IMR-90 (cell line): Measurements from ENCODE around the gene CLEC16A. TPM values are rescaled to one million over a fixed set of nuclear protein-coding genes. Genes with fewer than 3 reads are reported as not detected.

ENCODE experiments used
- ATAC-seq: fragments of 200-7000 bp; cut with Tn5 transposase; 2 replicates; pipeline ENCODE4 v1.9.1; 2020; ENCODE audit warnings: low read depth, mild to moderate bottlenecking, moderate library complexity
- BruUV-seq: library from RNA; stranded (reverse); fragments of 400-500 nt; replicated peaks from 2 replicates; lab custom pipeline; 2021; lab: Mats Ljungman, UMichigan
- CTCF ChIA-PET: fragments of 300-600 bp; formaldehyde crosslinking; extraction: SDS; loops from one replicate; lab custom pipeline; 2021; ENCODE audit warnings: antibody characterized with exemption; lab: Yijun Ruan, JAX
- POLR2A ChIA-PET: fragments of 300-600 bp; sonication (Branson Sonifier 250); formaldehyde crosslinking; loops from one replicate; lab custom pipeline; 2022; ENCODE audit warnings: antibody characterized with exemption; ENCODE audit not compliant: unreplicated experiment; lab: Charles Lee
- DNase-seq: peaks from one replicate; pipeline ENCODE4 v3.0.0; 2013
- H2AFZ ChIP-seq: replicated peaks from 2 replicates; pipeline ENCODE3; 2013; ENCODE audit warnings: low read length, mild to moderate bottlenecking; ENCODE audit not compliant: poor library complexity
- H2AK5ac ChIP-seq: 2 replicates; pipeline ENCODE4 v1.6.1; 2013; ENCODE audit warnings: low read depth, low read length, inconsistent platforms
- H2AK9ac ChIP-seq: replicated peaks from 2 replicates; pipeline ENCODE3; 2013; ENCODE audit warnings: mild to moderate bottlenecking, low read depth, low read length, moderate library complexity; ENCODE audit not compliant: poor library complexity
- H2BK120ac ChIP-seq: 2 replicates; pipeline ENCODE4 v1.6.1; 2013; ENCODE audit warnings: low read depth, low read length, inconsistent platforms
- H2BK15ac ChIP-seq: 3 replicates; pipeline ENCODE4 v1.6.1; 2013; ENCODE audit warnings: low read depth, low read length, inconsistent platforms
- H2BK20ac ChIP-seq: 2 replicates; pipeline ENCODE4 v1.6.1; 2013; ENCODE audit warnings: low read depth, mild to moderate bottlenecking, inconsistent platforms, low read length, moderate library complexity
- H2BK5ac ChIP-seq: 2 replicates; pipeline ENCODE4 v1.6.1; 2013; ENCODE audit warnings: mild to moderate bottlenecking, low read depth, low read length, inconsistent platforms; ENCODE audit not compliant: poor library complexity, severe bottlenecking
- H3K14ac ChIP-seq: replicated peaks from 2 replicates; pipeline ENCODE4 v1.6.1; 2013; ENCODE audit warnings: low read depth, low read length, inconsistent platforms
- H3K18ac ChIP-seq: 2 replicates; pipeline ENCODE4 v1.6.1; 2013; ENCODE audit warnings: low read depth, low read length, control low read depth
- H3K23ac ChIP-seq: 2 replicates; pipeline ENCODE4 v1.6.1; 2013; ENCODE audit warnings: low read depth, low read length, inconsistent platforms
- H3K27ac ChIP-seq: 2 replicates; pipeline ENCODE4 v1.5.1; 2013; ENCODE audit warnings: mild to moderate bottlenecking, control low read depth, low read length; ENCODE audit not compliant: insufficient read depth
- H3K27me3 ChIP-seq: 2 replicates; pipeline ENCODE4 v1.6.1; 2013; ENCODE audit warnings: low read length; ENCODE audit not compliant: control insufficient read depth, insufficient read depth
- H3K36me3 ChIP-seq: 2 replicates; pipeline ENCODE4 v1.6.1; 2013; ENCODE audit warnings: low read length, mixed read lengths; ENCODE audit not compliant: control insufficient read depth, insufficient read depth
- H3K4ac ChIP-seq: 2 replicates; pipeline ENCODE4 v1.6.1; 2013; ENCODE audit warnings: low read depth, low read length, inconsistent platforms
- H3K4me1 ChIP-seq: 2 replicates; pipeline ENCODE4 v1.6.1; 2013; ENCODE audit warnings: low read length, mixed read lengths; ENCODE audit not compliant: control insufficient read depth, insufficient read depth
- H3K4me2 ChIP-seq: 2 replicates; pipeline ENCODE4 v1.6.1; 2013; ENCODE audit warnings: low read depth, mild to moderate bottlenecking, control low read depth, low read length, moderate library complexity
- H3K4me3 ChIP-seq: 2 replicates; pipeline ENCODE4 v1.5.1; 2013; ENCODE audit warnings: low read depth, mild to moderate bottlenecking, control low read depth, low read length, moderate library complexity; ENCODE audit not compliant: insufficient read depth
- H3K56ac ChIP-seq: 2 replicates; pipeline ENCODE4 v1.6.1; 2013; ENCODE audit warnings: low read length, inconsistent platforms; ENCODE audit not compliant: insufficient read depth; ENCODE audit errors: extremely low read depth
- H3K79me1 ChIP-seq, 2 experiments: 2 replicates each; pipeline ENCODE4 v1.6.1; 2013; ENCODE audit warnings: low read length in 2 of 2, inconsistent platforms in 1 of 2, low read depth in 1 of 2
- H3K9ac ChIP-seq: 2 replicates; pipeline ENCODE4 v1.6.1; 2013; ENCODE audit warnings: low read depth, low read length, control low read depth
- H3K9me1 ChIP-seq: 2 replicates; pipeline ENCODE4 v1.6.1; 2013; ENCODE audit warnings: low read length, inconsistent platforms; ENCODE audit not compliant: insufficient read depth
- H3K9me3 ChIP-seq: 2 replicates; pipeline ENCODE4 v1.6.1; 2013; ENCODE audit warnings: low read length; ENCODE audit not compliant: control insufficient read depth, insufficient read depth
- H4K20me1 ChIP-seq: 2 replicates; pipeline ENCODE4 v1.6.1; 2013; ENCODE audit warnings: low read length, inconsistent platforms; ENCODE audit not compliant: insufficient read depth
- H4K5ac ChIP-seq: 2 replicates; pipeline ENCODE4 v1.6.1; 2013; ENCODE audit warnings: mild to moderate bottlenecking, low read depth, low read length, control low read depth
- H4K8ac ChIP-seq, 2 experiments: 2 replicates each; pipeline ENCODE4 v1.6.1; 2013; ENCODE audit warnings: low read depth in 2 of 2, low read length in 2 of 2, control low read depth in 1 of 2, inconsistent platforms in 1 of 2
- H4K91ac ChIP-seq: 2 replicates; pipeline ENCODE4 v1.6.1; 2013; ENCODE audit warnings: low read depth, low read length, inconsistent platforms; ENCODE audit not compliant: insufficient read depth
- BHLHE40 ChIP-seq: fragments of 150-350 bp; IDR thresholded peaks from 2 replicates; pipeline ENCODE4 v1.6.1; 2016; ENCODE audit warnings: mild to moderate bottlenecking, low read depth, low read length
- CEBPB ChIP-seq: IDR thresholded peaks from 2 replicates; pipeline ENCODE4 v1.6.1; 2012; ENCODE audit warnings: low read depth, low read length, improper control_type of control experiment
- CHD1 ChIP-seq: IDR thresholded peaks from 2 replicates; pipeline ENCODE4 v1.6.1; 2012; ENCODE audit warnings: low read depth, low read length, improper control_type of control experiment
- CTCF ChIP-seq: conservative IDR thresholded peaks from 2 replicates; pipeline ENCODE4 v1.5.1; 2012; ENCODE audit warnings: mild to moderate bottlenecking, low read depth, low read length, improper control_type of control experiment
- FOS ChIP-seq: fragments of 150-350 bp; IDR thresholded peaks from 2 replicates; pipeline ENCODE4 v1.6.1; 2016; ENCODE audit warnings: low read depth, low read length
- MAFK ChIP-seq: IDR thresholded peaks from 2 replicates; pipeline ENCODE4 v1.6.1; 2012; ENCODE audit warnings: low read depth, low read length, improper control_type of control experiment
- MAZ ChIP-seq: IDR thresholded peaks from 2 replicates; pipeline ENCODE4 v1.6.1; 2012; ENCODE audit warnings: low read depth, mild to moderate bottlenecking, low read length, improper control_type of control experiment, moderate library complexity, borderline replicate concordance
- MXI1 ChIP-seq: IDR thresholded peaks from 2 replicates; pipeline ENCODE4 v1.6.1; 2012; ENCODE audit warnings: low read depth, mild to moderate bottlenecking, low read length, moderate library complexity, borderline replicate concordance
- NFE2L2 ChIP-seq: fragments of 150-350 bp; IDR thresholded peaks from 2 replicates; pipeline ENCODE4 v1.6.1; 2016; ENCODE audit warnings: low read depth, mild to moderate bottlenecking, low read length
- RAD21 ChIP-seq: IDR thresholded peaks from 2 replicates; pipeline ENCODE4 v1.6.1; 2012; ENCODE audit warnings: low read length, improper control_type of control experiment
- RCOR1 ChIP-seq: IDR thresholded peaks from 2 replicates; pipeline ENCODE4 v1.6.1; 2012; ENCODE audit warnings: mild to moderate bottlenecking, low read length, improper control_type of control experiment; ENCODE audit not compliant: insufficient replicate concordance
- RFX5 ChIP-seq: IDR thresholded peaks from 2 replicates; pipeline ENCODE4 v1.8.0; 2012; ENCODE audit warnings: low read depth, mild to moderate bottlenecking, low read length, moderate library complexity
- SMC3 ChIP-seq: fragments of 150-350 bp; IDR thresholded peaks from 2 replicates; pipeline ENCODE4 v1.6.1; 2016; ENCODE audit warnings: low read depth, mild to moderate bottlenecking, antibody characterized with exemption, low read length, moderate library complexity
- WGBS, 2 experiments: methylation state at CpG; one replicate each; pipeline versions ENCODE4 v1.1.5 to v1.1.7; 2013; ENCODE audit warnings: missing lambda C conversion rate in 2 of 2; ENCODE audit not compliant: insufficient read length in 1 of 2; ENCODE audit errors: extremely low coverage in 2 of 2; 5-methylcytosine and 5-hydroxymethylcytosine counted together
- dilution Hi-C: fragments of 300-500 bp; cut with HindIII; formaldehyde crosslinking; loops from one replicate; pipeline ENCODE4 v1.14.3; 2018; ENCODE audit warnings: low sequenced_read_pairs; ENCODE audit not compliant: unreplicated experiment
- in situ Hi-C: fragments of 300-500 bp; cut with MboI; formaldehyde crosslinking; loops from 3 replicates; pipeline ENCODE4 v1.14.3; 2019; ENCODE audit warnings: low sequenced_read_pairs, inconsistent platforms, mixed read lengths
- intact Hi-C: fragments of 100-400 bp; cut with micrococcal nuclease; formaldehyde crosslinking; loops from 2 replicates; pipeline ENCODE4 v1.10.0; 2022
- polyA plus RNA-seq, 3 experiments: library from polyadenylated mRNA; depleted of rRNA; stranded (reverse); fragments of >200 nt; gene quantifications; 2 replicates each; pipeline ENCODE4 v1.2.3, GENCODE V29; 2012; ENCODE audit warnings: low replicate concordance in 1 of 3
- total RNA-seq: library from RNA; depleted of rRNA; stranded (reverse); fragments of >200 nt; gene quantifications from 2 replicates; pipeline ENCODE4 v1.2.3, GENCODE V29; 2012
- TF ChIP-seq, protein P1 (sequence below): fragments of 150-350 bp; IDR thresholded peaks from 2 replicates; pipeline ENCODE4 v1.6.1; 2017; ENCODE audit warnings: mild to moderate bottlenecking, antibody characterized with exemption, low read length, low read depth
- TF ChIP-seq, protein P2 (sequence below): fragments of 150-350 bp; IDR thresholded peaks from 2 replicates; pipeline ENCODE4 v1.6.1; 2016; ENCODE audit warnings: low read depth, mild to moderate bottlenecking, low read length, moderate library complexity, borderline replicate concordance

The CLEC16A gene
- total and polyA plus RNA-seq, 2 of the 4 experiments (the other 2 are of a cell fraction), result 15.9 to 16.5 TPM

DNA sequence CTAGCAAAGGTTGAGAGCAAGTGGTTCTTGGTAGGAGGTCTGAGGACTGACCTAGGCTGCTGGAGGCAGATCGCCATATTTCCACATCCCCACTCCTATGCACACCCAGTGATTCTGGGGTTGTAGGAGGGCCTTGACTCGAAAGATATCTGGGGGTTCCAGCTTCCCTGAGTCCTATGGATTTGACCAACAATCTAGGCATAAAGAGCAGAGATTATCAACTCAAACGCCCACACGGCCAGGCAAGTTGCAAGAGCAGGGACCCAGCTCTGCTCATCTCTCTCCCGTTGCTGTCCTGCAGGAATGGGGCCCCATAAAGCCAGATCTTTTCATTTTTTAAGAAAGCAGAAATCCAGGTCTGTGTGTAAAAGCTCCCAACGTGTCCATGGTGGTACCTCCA lies 217.1 kb downstream of the CLEC16A start:
- H3K9me3 ChIP-seq, result 0 out of 2 replicates have a peak, but pooled peaks cover 2% of the 10 kb centered on the region
- peaks cover 0 to 14% of the 10 kb centered on the region in 2 experiments; a peak in 2 of 4 replicates for H3K79me1 ChIP-seq
- H2BK120ac ChIP-seq, result peak overlapping the region; percentile 44; the same call in 1 of the 2 replicates
- H3K23ac ChIP-seq, result 0 out of 2 replicates have a peak overlapping the region, but pooled peaks have one; percentile 3
- peaks cover 21% of the 10 kb centered on the region for H3K4me1 ChIP-seq
- H4K5ac ChIP-seq, result peak overlapping the region; percentile 18; the same call in 1 of the 2 replicates
- ChIA-PET CTCF (no interaction called here), POLR2A (no interaction called here)
- DNase-seq, result no peak
- 0 out of 2 replicates have a peak overlapping the region, but pooled peaks have one; percentile 8 for H2AK5ac ChIP-seq
- H2AK9ac ChIP-seq, result no peak overlapping the region
- no peak overlapping the region for H3K27ac ChIP-seq
- no peak overlapping the region for H3K4me3 ChIP-seq
- no peak overlapping the region for H3K18ac ChIP-seq
- H4K8ac ChIP-seq, result no peak overlapping the region; a peak in 1 of 4 replicates
- H4K20me1 ChIP-seq, result no peaks in the 10 kb centered on the region
- intact Hi-C loops, result no loop called here
- no TSS peak for BruUV-seq
- no peak overlapping the region for H2BK15ac ChIP-seq
- no peak overlapping the region; the same call in 1 of the 2 replicates for H2BK20ac ChIP-seq
- peaks cover 15% of the 10 kb centered on the region for H3K9me1 ChIP-seq
- in situ Hi-C loops, result no loop called here
- no CpG with 5 or more reads among the region's 6 CpGs for WGBS, 2 experiments
- no peak overlapping the region for H3K56ac ChIP-seq
- H3K36me3 ChIP-seq, result peaks cover 1% of the 10 kb centered on the region; the same call in 1 of the 2 replicates
- no peak overlapping the region; the same call in 1 of the 2 replicates for H4K91ac ChIP-seq
- no peak for ATAC-seq
- no peak overlapping the region for H2BK5ac ChIP-seq
- H3K14ac ChIP-seq, result peak overlapping the region; percentile 43; the same call in 1 of the 2 replicates
- no peak overlapping the region for H3K9ac ChIP-seq
- no peak for TF ChIP-seq MXI1
- no peak for TF ChIP-seq NFE2L2
- TF ChIP-seq, protein P1, sequence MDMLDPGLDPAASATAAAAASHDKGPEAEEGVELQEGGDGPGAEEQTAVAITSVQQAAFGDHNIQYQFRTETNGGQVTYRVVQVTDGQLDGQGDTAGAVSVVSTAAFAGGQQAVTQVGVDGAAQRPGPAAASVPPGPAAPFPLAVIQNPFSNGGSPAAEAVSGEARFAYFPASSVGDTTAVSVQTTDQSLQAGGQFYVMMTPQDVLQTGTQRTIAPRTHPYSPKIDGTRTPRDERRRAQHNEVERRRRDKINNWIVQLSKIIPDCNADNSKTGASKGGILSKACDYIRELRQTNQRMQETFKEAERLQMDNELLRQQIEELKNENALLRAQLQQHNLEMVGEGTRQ, result no peak
- no peak for TF ChIP-seq MAZ
- no peak for TF ChIP-seq CHD1
- no peak for TF ChIP-seq RAD21
- no peak for TF ChIP-seq MAFK
- no peak for TF ChIP-seq RFX5
- TF ChIP-seq, protein P2, sequence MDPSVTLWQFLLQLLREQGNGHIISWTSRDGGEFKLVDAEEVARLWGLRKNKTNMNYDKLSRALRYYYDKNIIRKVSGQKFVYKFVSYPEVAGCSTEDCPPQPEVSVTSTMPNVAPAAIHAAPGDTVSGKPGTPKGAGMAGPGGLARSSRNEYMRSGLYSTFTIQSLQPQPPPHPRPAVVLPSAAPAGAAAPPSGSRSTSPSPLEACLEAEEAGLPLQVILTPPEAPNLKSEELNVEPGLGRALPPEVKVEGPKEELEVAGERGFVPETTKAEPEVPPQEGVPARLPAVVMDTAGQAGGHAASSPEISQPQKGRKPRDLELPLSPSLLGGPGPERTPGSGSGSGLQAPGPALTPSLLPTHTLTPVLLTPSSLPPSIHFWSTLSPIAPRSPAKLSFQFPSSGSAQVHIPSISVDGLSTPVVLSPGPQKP, result no peak
- TF ChIP-seq FOS, result no peak
- TF ChIP-seq RCOR1, result no peak
- no peak for TF ChIP-seq CEBPB
- TF ChIP-seq CTCF, result no peak
- TF ChIP-seq SMC3, result no peak
- TF ChIP-seq BHLHE40, result no peak
- H2AFZ ChIP-seq, result no peak overlapping the region
- dilution Hi-C loops, result no loop called here
- no peaks in the 10 kb centered on the region for H3K27me3 ChIP-seq
- peak overlapping the region; percentile 17; the same call in 1 of the 2 replicates for H3K4me2 ChIP-seq
- peak overlapping the region; percentile 6 for H3K4ac ChIP-seq
